ENCODE data around the gene TFF3.

The TFF3 gene

GRCh38 chr21:42264245-42265195 lies 50.7 kb downstream of the TFF3 start:
- DNase-seq (ENCODE audit: low read depth, low spot score): no peak
- in situ Hi-C loops (cut with HindIII; ENCODE audit: low sequenced_read_pairs): no loop called here
- TF ChIP-seq CTCF (IDR thresholded peaks at IDR 0.05; ENCODE audit: low read depth, low read length): no peak
- no peak overlapping the region for H3K4me3 ChIP-seq (ENCODE audit: low read depth, low read length)

- no peak overlapping the region for H3K4me3 ChIP-seq (ENCODE audit: low read depth, low read length)
- DNase-seq (ENCODE audit: low read depth, low spot score): no peak
- in situ Hi-C loops (cut with HindIII; ENCODE audit: low sequenced_read_pairs): no loop called here
- no peak for TF ChIP-seq CTCF (IDR thresholded peaks at IDR 0.05; ENCODE audit: low read depth, low read length)
Observed at GRCh38 chr21:42263591-42264131, 51.5 kb downstream of the TFF3 start.

- no peak for TF ChIP-seq CTCF (IDR thresholded peaks at IDR 0.05; ENCODE audit: low read depth, low read length)
- in situ Hi-C loops (cut with HindIII; ENCODE audit: low sequenced_read_pairs): no loop called here
- DNase-seq (ENCODE audit: low read depth, low spot score): no peak
- no peak overlapping the region for H3K4me3 ChIP-seq (ENCODE audit: low read depth, low read length)
Observed at GRCh38 chr21:42262831-42263231, 52.4 kb downstream of the TFF3 start.

GRCh38 chr21:42261829-42262200 lies 53.4 kb downstream of the TFF3 start:
- DNase-seq (ENCODE audit: low read depth, low spot score): no peak
- in situ Hi-C loops (cut with HindIII; ENCODE audit: low sequenced_read_pairs): no loop called here
- TF ChIP-seq CTCF (IDR thresholded peaks at IDR 0.05; ENCODE audit: low read depth, low read length): no peak

More at GRCh38 chr21:42261829-42262200, 53.4 kb downstream of the TFF3 start:
- H3K4me3 ChIP-seq (ENCODE audit: low read depth, low read length): no peak overlapping the region

All from astrocyte of the spinal cord (primary cell).